ENCODE results near the gene AQP2.

DNA sequence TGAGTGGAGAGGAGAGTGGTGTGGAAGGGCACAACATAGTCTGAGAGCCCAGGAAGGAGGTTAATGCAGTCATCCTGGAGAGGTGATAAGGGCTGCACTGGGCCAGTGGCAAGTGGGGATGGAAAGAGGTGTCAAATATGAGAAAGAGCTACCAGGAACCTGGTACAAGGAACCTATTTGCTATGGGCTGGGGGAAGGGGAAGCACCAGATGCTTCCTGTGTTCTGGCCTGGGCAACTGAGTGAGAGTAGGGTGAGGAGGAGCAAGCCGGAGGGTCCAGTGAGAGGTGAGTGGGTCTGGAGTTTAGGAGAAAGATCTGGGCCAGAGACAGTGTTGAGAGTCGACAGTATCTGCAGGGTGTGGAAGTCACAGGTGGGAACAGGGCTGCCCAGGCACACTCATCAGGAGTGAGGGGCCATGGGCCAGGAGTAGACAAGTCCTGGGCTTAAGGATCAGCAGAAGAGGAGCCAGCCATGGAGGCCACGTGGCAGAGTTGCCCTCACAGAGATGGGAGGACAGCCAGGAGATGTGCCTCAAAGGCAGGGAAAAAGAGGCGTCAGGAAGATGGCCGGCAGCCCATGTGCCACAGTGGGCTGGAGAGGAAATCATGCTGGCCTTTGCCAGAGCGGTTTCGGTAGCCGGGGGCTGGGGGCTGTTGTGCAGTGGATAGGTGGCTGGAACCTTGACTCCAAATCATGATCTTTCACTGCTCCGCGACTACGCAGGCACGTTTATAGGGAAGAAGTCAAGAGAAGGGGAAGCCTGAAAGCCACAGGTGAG lies 19.3 kb downstream of the AQP2 start:
- TF ChIP-seq EZH2phosphoT487 (IDR thresholded peaks at IDR 0.05; ENCODE audit: borderline replicate concordance, low read depth), result no peak
- TF ChIP-seq, protein P1, sequence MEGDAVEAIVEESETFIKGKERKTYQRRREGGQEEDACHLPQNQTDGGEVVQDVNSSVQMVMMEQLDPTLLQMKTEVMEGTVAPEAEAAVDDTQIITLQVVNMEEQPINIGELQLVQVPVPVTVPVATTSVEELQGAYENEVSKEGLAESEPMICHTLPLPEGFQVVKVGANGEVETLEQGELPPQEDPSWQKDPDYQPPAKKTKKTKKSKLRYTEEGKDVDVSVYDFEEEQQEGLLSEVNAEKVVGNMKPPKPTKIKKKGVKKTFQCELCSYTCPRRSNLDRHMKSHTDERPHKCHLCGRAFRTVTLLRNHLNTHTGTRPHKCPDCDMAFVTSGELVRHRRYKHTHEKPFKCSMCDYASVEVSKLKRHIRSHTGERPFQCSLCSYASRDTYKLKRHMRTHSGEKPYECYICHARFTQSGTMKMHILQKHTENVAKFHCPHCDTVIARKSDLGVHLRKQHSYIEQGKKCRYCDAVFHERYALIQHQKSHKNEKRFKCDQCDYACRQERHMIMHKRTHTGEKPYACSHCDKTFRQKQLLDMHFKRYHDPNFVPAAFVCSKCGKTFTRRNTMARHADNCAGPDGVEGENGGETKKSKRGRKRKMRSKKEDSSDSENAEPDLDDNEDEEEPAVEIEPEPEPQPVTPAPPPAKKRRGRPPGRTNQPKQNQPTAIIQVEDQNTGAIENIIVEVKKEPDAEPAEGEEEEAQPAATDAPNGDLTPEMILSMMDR (IDR thresholded peaks at IDR 0.05), result no peak
- no peak for TF ChIP-seq MXI1 (IDR thresholded peaks at IDR 0.05; ENCODE audit: low read depth, low read length)
- TF ChIP-seq JUND (IDR thresholded peaks at IDR 0.05), result no peak
- no peak for TF ChIP-seq TAF1 (IDR thresholded peaks at IDR 0.05; ENCODE audit: borderline replicate concordance, low read depth, low read length)
- no peak for TF ChIP-seq POLR2AphosphoS5 (IDR thresholded peaks at IDR 0.05; ENCODE audit: low read depth, low read length)

Data from SK-N-SH (cell line).